ACC112 (cell line): ENCODE results near the gene SNTG2.

Source experiments
- H2AFZ ChIP-seq: fragments of 200-600 bp; sonication (generic); one replicate; pipeline ENCODE4 v1.6.0; 2017; ENCODE audit warnings: antibody characterized with exemption, low read length; ENCODE audit not compliant: unreplicated experiment
- H3K27ac ChIP-seq: fragments of 200-600 bp; sonication (generic); 2 replicates; pipeline ENCODE4 v1.5.1; 2014; ENCODE audit warnings: low read depth, mild to moderate bottlenecking, antibody characterized with exemption, low read length, moderate library complexity
- H3K27me3 ChIP-seq: fragments of 200-600 bp; sonication (generic); 2 replicates; pipeline ENCODE4 v1.6.1; 2014; ENCODE audit warnings: mild to moderate bottlenecking, antibody characterized with exemption, low read length, moderate library complexity, mixed read lengths; ENCODE audit not compliant: insufficient read depth
- H3K36me3 ChIP-seq: fragments of 200-600 bp; sonication (generic); 2 replicates; pipeline ENCODE4 v1.6.1; 2016; ENCODE audit warnings: mild to moderate bottlenecking, antibody characterized with exemption, low read length, moderate library complexity, mixed read lengths; ENCODE audit not compliant: insufficient read depth
- H3K4me1 ChIP-seq: fragments of 200-600 bp; sonication (generic); one replicate; pipeline ENCODE4 v1.6.1; 2016; ENCODE audit warnings: low read length, mixed read lengths; ENCODE audit not compliant: insufficient read depth, unreplicated experiment, control insufficient read depth
- H3K4me3 ChIP-seq: fragments of 200-600 bp; sonication (generic); 2 replicates; pipeline ENCODE4 v1.5.1; 2014; ENCODE audit warnings: mild to moderate bottlenecking, low read depth, low read length
- H3K79me2 ChIP-seq: fragments of 200-600 bp; sonication (generic); one replicate; pipeline ENCODE4 v1.6.0; 2016; ENCODE audit warnings: low read length; ENCODE audit not compliant: control insufficient read depth, unreplicated experiment, insufficient read depth

SNTG2 gene

DNA sequence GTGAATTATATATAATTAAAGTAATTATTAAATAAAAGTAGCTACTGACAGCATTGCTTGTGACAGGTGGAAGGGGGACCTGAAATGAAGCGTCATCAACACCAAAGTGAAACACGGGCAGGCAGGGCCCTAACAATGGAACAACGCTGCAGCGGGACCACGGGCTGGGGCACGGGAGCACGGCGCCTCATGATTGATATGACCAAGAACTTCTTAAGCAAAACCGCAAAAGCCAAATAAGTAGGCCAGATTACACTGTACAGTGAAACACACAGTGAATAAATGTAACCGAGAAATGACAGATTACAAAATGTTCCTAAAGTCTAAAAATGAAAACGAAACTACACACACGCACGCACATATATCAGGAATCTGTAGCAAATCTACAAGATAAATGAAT lies 81.4 kb downstream of the SNTG2 start:
- Histone ChIP-seq H3K27ac (no peak overlapping the region), H2AFZ (no peak overlapping the region), H3K79me2 (no peaks in the 10 kb centered on the region), H3K27me3 (no peaks in the 10 kb centered on the region), H3K4me3 (0 out of 2 replicates have a peak overlapping the region, but pooled peaks have one; percentile 33), H3K4me1 (no peaks in the 10 kb centered on the region), H3K36me3 (no peaks in the 10 kb centered on the region)

- Histone ChIP-seq H3K27me3 (no peaks in the 10 kb centered on the region), H3K79me2 (no peaks in the 10 kb centered on the region), H3K4me3 (no peak overlapping the region), H3K27ac (no peak overlapping the region), H2AFZ (no peak overlapping the region), H3K4me1 (no peaks in the 10 kb centered on the region), H3K36me3 (no peaks in the 10 kb centered on the region)
Measured at GRCh38 chr2:1033069-1033468, 82.4 kb downstream of the SNTG2 start.

- Histone ChIP-seq H2AFZ (no peak overlapping the region), H3K36me3 (no peaks in the 10 kb centered on the region), H3K79me2 (no peaks in the 10 kb centered on the region), H3K4me3 (no peak overlapping the region), H3K27ac (no peak overlapping the region), H3K4me1 (no peaks in the 10 kb centered on the region), H3K27me3 (no peaks in the 10 kb centered on the region)
Measured at GRCh38 chr2:1037066-1037465, 86.4 kb downstream of the SNTG2 start.

DNA sequence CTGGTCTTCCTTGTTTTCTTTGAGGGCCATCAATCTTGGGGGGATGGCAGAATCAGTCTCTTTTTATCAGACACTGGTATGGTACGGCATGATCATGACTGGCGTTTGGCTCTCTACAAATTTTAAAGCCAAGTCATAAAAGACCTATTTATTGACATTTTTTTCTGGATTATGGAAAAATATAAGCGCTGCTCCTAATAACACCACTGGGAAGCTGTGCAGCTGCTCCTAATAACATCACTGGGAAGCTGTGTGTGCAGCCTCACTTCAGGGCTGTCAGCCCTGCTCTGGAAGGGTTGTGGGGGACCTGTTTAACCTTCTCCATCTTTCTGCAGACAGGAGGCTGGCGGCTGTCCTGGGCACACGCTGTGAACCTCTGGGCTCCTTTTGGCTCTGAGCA lies 88.9 kb downstream of the SNTG2 start:
- H3K27ac ChIP-seq, result no peak overlapping the region
- no peak overlapping the region for H3K4me3 ChIP-seq
- no peak overlapping the region for H2AFZ ChIP-seq
- H3K4me1 ChIP-seq, result no peaks in the 10 kb centered on the region
- no peaks in the 10 kb centered on the region for H3K36me3 ChIP-seq
- H3K79me2 ChIP-seq, result no peaks in the 10 kb centered on the region
- no peaks in the 10 kb centered on the region for H3K27me3 ChIP-seq

GRCh38 chr2:1041012-1041805 lies 90.6 kb downstream of the SNTG2 start:
- no peak overlapping the region for H3K4me3 ChIP-seq
- H3K79me2 ChIP-seq, result no peaks in the 10 kb centered on the region
- H3K27ac ChIP-seq, result no peak overlapping the region
- H3K36me3 ChIP-seq, result no peaks in the 10 kb centered on the region
- no peaks in the 10 kb centered on the region for H3K4me1 ChIP-seq
- no peaks in the 10 kb centered on the region for H3K27me3 ChIP-seq
- no peak overlapping the region for H2AFZ ChIP-seq

DNA sequence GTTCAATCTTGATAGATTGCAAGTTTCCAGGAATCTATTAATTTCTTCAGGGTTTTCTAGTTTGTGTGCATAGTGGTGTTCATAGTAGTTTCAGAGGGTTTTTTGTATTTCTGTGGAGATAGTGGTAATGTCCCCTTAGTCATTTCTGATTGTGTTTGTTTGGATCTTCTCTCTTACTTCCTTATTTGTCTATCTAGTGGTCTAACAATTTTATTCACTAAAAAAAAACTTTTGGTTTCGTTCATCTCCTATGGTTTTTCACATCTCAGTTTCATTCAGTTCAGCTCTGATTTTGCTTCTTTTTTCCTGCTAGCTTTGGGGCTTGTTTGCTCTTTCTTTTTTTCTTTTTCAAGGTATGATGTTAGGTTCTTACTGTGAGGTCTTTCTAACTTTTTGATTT lies 94.5 kb downstream of the SNTG2 start:
- Histone ChIP-seq H3K4me1 (no peaks in the 10 kb centered on the region), H3K27ac (no peak overlapping the region), H3K4me3 (no peak overlapping the region), H3K36me3 (no peaks in the 10 kb centered on the region), H2AFZ (no peak overlapping the region), H3K27me3 (no peaks in the 10 kb centered on the region), H3K79me2 (no peaks in the 10 kb centered on the region)

DNA sequence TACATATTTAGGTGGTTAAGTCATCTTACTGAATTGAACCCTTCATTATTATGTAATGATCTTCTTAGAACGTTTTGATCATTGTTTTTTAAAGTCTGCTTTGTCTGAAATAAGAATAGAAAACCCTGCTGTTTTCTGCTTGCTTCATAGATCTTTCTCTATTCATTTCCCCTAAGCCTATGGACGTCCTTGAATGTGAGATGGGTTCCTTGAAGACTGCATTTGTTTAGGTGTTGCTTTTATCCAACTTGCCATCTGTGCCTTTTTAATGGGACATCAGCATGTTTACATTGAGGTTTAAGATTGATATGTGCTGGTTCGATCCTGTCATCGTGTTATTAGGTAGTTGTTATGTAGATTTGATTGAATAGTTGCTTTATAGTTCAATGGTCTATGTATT lies 95.4 kb downstream of the SNTG2 start:
- H3K27ac ChIP-seq, result no peak overlapping the region
- H3K4me3 ChIP-seq, result no peak overlapping the region
- no peaks in the 10 kb centered on the region for H3K36me3 ChIP-seq
- no peaks in the 10 kb centered on the region for H3K4me1 ChIP-seq
- H3K27me3 ChIP-seq, result no peaks in the 10 kb centered on the region
- H2AFZ ChIP-seq, result no peak overlapping the region
- no peaks in the 10 kb centered on the region for H3K79me2 ChIP-seq

- Histone ChIP-seq H3K4me3 (no peak overlapping the region), H3K27me3 (no peaks in the 10 kb centered on the region), H3K36me3 (no peaks in the 10 kb centered on the region), H3K79me2 (no peaks in the 10 kb centered on the region), H3K4me1 (no peaks in the 10 kb centered on the region), H2AFZ (no peak overlapping the region), H3K27ac (no peak overlapping the region)
Measured at GRCh38 chr2:1047485-1047884, 96.8 kb downstream of the SNTG2 start.

DNA sequence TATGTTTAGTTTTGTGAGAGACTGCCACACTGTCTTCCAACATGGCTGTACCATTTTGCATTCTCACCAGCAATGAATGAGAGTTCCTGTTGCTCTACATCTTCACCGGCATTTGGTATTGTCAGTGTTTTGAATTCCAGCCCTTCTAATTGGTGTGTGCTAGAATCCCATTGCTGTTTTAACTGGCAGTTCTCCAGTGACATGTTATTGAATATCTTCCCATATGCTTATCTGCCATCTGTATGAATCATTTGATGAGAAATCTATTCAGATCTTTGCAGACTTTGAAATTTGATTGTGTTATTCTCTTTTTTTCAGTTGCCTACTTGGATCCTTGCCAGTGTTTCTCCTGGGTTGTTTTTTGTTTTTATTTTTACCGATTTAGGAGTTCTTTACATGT lies 99.0 kb downstream of the SNTG2 start:
- Histone ChIP-seq H2AFZ (no peak overlapping the region), H3K4me3 (no peak overlapping the region), H3K27me3 (no peaks in the 10 kb centered on the region), H3K27ac (no peak overlapping the region), H3K36me3 (no peaks in the 10 kb centered on the region), H3K4me1 (peaks cover 4% of the 10 kb centered on the region), H3K79me2 (no peaks in the 10 kb centered on the region)

- H3K79me2 ChIP-seq, result no peaks in the 10 kb centered on the region
- no peaks in the 10 kb centered on the region for H3K27me3 ChIP-seq
- H3K36me3 ChIP-seq, result no peaks in the 10 kb centered on the region
- no peak overlapping the region for H3K27ac ChIP-seq
- no peak overlapping the region for H2AFZ ChIP-seq
- H3K4me3 ChIP-seq, result no peak overlapping the region
- H3K4me1 ChIP-seq, result peaks cover 11% of the 10 kb centered on the region
Measured at GRCh38 chr2:1051075-1051474, 100.4 kb downstream of the SNTG2 start.

- Histone ChIP-seq H3K36me3 (no peaks in the 10 kb centered on the region), H3K4me1 (peaks cover 11% of the 10 kb centered on the region), H3K79me2 (no peaks in the 10 kb centered on the region), H3K27ac (no peak overlapping the region), H3K27me3 (no peaks in the 10 kb centered on the region), H3K4me3 (no peak overlapping the region), H2AFZ (no peak overlapping the region)
Measured at GRCh38 chr2:1052771-1053191, 102.1 kb downstream of the SNTG2 start.
